GM19395 (cell line): ENCODE results near the gene NCAPD2.
A peak's percentile ranks its signal among the peaks of the same experiment; 100 is the strongest.
"Not testable (repeated sequence)": the region's sequence is repeated elsewhere in the genome, so short reads cannot be mapped to it uniquely, and the experiment has no call there.

Experiments
- ATAC-seq: cut with Tn5 transposase; IDR thresholded peaks from one replicate; pipeline ENCODE4 v1.9.1; 2021; ENCODE audit warnings: mild to moderate bottlenecking, moderate library complexity; ENCODE audit not compliant: unreplicated experiment

NCAPD2 gene

DNA sequence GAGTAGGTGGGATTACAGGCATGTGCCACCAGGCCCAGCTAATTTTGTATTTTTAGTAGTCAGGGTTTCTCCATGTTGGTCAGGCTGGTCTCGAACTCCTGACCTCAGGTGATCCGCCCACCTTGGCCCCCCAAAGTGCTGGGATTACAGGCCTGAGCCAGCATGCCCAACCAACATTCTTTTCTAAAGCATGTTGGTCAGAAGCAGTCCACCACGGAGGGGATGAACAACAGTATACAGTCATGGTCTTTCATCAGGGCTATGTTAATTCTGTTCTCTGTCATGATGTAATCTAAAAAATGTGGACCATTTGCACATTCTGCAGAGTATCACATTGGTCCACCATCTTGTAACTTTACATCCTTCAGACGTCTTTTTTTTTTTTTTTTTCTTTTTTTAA, 4.5 kb upstream of the NCAPD2 start:
- no peak for ATAC-seq

DNA sequence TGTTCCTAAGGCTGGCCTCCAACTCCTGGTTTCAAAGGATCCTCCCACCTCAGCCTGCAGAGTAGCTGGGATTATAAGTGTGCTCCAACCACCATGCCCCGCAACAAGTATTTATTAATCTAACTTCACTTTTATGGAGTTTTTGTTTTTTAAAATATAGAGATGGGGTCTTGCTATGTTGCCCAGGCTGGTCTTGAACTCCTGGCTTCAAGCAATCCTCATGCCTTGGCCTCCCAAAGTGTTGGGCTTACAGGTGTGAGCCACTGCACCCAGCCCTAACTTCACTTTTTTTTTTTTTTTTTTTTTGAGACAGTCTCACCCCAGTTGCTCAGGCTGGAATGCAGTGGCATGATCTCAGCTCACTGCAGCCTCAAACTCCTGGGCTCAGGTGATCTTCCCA, 3.2 kb upstream of the NCAPD2 start:
- not testable (repeated sequence) for ATAC-seq

- ATAC-seq, result peak; percentile 69
Measured at GRCh38 chr12:6492838-6493496, 935 bp upstream of the NCAPD2 start, which contains the start of gene MRPL51. TSS of gene MRPL51 (minus strand) at chr12:6493262. CDS start at chr12:6493136, 126 bp downstream.

DNA sequence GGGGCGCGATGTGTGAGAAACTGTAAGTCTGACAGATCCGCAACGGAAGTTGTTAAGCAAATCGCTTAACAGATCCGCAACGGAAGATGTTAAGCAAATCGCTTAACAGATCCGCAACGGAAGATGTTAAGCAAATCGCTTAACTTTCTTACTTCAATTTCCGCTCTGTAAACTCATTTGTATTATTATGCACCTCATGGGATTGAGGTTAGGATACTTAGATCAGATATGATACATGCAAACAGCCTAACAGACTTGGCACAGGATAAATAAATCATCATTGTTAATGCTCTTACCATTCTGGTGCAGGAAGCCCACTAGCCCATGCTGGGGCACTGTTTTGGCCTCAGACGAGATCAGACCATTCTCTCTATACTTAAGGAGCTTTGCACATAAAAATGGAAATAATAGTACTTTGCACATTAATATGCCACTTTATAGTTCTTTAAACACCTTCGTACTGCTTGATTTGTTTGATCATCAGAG, 399 bp downstream of the NCAPD2 start:
- no peak for ATAC-seq

- ATAC-seq, result no peak
Measured at GRCh38 chr12:6494968-6495367, 1.1 kb downstream of the NCAPD2 start.

DNA sequence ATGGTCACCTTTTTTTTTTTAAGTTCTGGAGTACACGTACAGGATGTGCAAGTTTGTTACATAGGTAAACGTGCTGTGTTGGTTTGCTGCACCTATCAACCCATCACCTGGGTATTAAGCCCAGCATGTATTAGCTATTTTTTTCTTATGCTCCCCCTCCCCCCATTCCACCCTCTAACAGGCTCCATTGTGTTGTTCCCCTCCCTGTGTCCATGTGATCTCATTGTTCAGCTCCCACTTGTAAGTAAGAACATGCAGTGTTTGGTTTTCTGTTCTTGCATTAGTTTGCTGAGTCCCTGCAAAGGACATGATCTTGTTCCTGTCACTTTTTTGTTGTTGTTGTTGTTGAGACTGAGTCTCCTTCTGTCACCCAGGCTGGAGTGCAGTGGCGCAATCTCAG, 3.4 kb downstream of the NCAPD2 start:
- ATAC-seq, result not testable (repeated sequence)

DNA sequence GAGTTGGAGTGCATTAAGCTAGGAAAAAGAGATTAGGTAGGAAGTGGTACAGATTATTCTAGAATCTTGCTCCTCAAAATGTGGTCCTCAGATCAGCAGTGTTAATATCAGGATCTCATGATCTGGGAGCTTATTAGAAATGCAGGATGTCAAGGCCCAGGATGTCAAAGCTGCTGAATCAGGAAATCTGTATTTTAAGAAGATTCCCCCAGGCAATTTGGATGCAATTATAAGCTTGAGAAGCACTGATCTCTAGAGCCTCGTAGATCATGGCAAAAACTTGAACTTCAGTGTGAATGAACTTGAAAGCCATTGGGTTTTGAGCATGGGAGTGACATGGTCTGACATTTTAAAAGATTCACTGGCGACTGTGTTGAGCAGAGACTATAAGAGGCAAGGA, 6.6 kb downstream of the NCAPD2 start:
- no peak for ATAC-seq

DNA sequence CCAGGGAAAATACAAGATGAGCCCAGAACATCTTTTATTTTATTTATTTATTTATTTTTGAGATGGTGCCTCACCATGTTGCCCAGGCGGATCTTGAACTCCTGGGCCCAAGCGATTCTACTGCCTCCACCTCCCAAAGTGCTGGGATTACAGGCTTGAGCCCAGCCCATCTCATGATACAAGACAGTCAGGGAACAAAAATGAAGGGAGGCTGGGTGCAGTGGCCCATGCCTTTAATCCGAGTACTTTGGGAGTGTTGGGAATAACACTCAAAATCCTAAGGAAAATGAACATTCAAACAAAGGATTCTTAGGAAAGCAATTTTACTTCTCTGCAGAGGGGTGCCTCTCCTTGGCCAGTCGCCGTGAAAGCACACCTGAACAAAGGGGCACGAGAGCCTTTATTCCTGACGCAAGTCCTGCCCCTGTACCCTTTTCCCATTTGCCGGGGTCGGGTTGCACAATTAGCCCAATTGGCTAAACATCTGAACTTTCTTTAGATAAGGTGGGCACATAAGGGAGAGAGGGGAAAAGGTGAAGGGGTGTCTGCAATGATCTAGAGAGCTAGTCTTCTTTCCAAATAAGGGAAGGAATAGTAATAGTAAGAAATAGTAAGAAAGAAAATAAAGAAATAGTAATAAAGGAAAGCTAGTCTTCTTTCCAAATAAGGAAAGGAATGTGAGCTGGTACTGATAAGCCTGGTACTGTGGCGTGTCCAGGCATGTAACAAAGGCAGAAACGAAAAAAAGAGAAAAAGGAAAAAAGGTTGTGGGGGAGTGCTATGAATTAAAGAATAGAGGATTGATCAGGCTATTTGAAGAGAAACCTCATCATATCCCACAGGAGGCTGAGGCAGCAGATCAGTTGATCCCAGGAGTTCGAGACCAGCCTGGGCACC, 13.4 kb downstream of the NCAPD2 start:
- no peak for ATAC-seq

- no peak for ATAC-seq
Measured at GRCh38 chr12:6508087-6508486, 14.2 kb downstream of the NCAPD2 start.

- no peak for ATAC-seq
Measured at GRCh38 chr12:6520186-6520585, 26.3 kb downstream of the NCAPD2 start.

- ATAC-seq, result no peak
Measured at GRCh38 chr12:6522193-6522592, 28.3 kb downstream of the NCAPD2 start.

DNA sequence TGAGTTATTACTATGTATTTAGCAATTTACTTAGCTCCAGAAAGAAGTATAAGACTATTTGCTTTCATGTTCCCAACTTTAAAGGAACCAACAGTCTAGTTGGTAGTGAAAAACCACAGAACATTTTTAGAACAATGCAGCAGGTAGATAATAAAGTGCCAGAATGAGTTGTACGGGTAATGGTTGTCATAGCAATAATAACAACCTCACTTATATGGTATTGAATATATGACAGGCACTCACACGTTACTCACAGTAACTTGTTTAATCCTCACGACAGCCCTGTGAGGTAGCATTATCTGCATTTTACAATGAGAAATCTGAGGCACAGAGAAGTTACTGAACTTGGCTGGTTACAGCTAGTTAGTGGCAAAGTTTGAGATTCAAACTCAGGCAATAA, 29.8 kb downstream of the NCAPD2 start:
- no peak for ATAC-seq

- ATAC-seq, result no peak
Measured at GRCh38 chr12:6524648-6525047, 30.7 kb downstream of the NCAPD2 start.

GRCh38 chr12:6526201-6526600, 32.3 kb downstream of the NCAPD2 start:
- ATAC-seq, result no peak

DNA sequence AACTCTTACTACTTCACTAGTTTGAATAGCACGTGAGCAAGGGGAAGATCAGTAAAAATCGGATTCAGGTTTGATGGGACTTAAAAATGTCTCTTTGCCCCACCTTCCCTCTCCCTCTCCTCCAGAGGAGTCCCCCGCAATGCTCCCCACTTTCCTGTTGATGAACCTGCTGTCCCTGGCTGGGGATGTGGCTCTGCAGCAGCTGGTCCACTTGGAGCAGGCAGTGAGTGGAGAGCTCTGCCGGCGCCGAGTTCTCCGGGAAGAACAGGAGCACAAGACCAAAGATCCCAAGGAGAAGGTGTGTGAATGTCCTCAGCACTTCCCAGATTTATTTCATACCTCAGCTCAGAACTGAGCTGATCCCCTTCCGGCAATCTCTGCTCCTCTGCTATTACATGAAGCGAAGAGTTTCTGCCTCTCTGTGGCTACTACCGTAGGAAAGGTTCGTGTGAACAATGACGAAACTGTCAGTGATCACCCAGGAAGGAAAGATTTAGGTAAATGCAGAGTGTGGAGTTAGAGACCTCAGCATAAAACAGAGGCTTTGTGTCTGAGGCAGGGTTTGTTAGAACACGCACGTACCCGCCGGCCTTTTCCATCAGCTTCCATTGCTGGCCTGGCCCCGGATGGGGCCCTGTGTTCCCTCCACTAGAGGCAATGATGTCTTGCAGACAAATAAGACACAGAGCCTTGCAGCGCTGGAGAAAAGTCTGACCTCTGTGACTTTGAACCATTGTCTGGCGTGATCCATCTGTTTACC, 33.0 kb downstream of the NCAPD2 start:
- no peak for ATAC-seq

GRCh38 chr12:6527711-6528110, 33.8 kb downstream of the NCAPD2 start:
- no peak for ATAC-seq

- no peak for ATAC-seq
Measured at GRCh38 chr12:6528539-6529235, 34.8 kb downstream of the NCAPD2 start.

DNA sequence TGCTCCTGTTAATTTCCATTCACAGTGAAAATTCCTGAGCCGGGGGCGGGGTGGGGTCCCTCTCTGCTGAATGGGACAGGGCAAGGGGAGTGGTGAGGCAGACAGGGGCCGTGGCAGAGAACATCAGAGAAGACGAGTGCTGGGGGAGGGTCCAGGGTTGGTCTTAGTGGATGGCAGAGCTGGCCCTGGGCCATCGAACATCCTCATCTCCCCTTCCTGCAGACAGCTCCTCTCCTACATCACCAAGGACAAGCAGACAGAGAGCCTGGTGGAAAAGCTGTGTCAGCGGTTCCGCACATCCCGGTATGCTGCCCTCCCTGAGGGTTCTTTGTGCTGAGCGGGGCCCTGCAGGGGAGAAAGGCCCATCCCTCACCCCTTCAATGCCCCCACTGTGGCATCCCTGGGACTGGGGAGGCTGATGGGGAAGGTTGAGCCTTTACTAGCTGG, 35.4 kb downstream of the NCAPD2 start:
- ATAC-seq, result no peak

GRCh38 chr12:6530576-6531260, 36.8 kb downstream of the NCAPD2 start:
- no peak for ATAC-seq
